HFF-Myc (cell line): ENCODE data around the gene TMUB1.

Experiments
- DNase-seq: peaks from one replicate; pipeline ENCODE4 v3.0.0-alpha.2; 2011; ENCODE audit warnings: low read depth; ENCODE audit errors: extremely low read depth
- H3K4me3 ChIP-seq: replicated peaks from 2 replicates; pipeline ENCODE4 v1.5.1; 2011; ENCODE audit warnings: low read depth, mild to moderate bottlenecking, control low read depth, low read length
- TF ChIP-seq, protein P1 (sequence below): IDR thresholded peaks from 2 replicates; pipeline ENCODE4 v1.5.1; 2012; ENCODE audit warnings: mild to moderate bottlenecking, low read depth, low read length, control low read depth; ENCODE audit errors: missing control alignments

TMUB1 gene, protein sequence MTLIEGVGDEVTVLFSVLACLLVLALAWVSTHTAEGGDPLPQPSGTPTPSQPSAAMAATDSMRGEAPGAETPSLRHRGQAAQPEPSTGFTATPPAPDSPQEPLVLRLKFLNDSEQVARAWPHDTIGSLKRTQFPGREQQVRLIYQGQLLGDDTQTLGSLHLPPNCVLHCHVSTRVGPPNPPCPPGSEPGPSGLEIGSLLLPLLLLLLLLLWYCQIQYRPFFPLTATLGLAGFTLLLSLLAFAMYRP

DNA sequence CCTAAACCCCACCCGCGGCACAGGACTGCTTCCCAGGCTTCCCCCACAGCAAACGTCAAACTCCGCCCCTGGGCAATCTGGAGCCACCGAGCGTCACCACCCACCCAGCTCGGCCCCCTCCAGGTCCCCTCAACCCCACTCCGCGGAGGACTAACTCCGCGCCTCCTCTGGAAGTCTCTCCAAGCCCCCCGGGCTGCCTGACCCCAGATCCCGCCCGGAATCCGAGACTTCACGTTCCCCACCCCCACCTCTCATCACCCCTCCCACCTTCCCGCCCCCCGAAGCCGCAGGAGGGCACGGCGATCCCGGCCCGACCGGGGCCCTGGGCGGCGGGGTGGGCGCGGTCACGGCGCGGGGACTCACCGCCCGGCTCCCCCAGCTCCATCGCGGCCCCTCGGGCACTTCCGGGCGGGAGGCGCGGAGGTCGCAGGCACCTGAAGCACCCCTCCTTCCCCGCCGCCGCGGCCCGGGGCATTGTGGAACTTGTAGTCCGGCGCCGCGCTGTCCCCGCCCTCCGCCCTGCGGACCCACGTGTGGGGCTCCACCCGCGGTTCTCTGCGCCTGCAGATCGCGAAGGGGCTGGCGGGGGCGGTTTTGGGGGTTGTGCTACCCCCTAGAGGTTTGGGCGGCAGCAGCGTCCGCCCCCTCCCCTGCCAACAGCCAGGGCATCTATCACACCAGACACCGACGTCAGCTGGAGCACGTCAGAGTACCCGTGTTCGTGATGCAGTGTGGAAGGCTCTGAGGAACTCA, at the start of gene TMUB1:
Gene TMUB1, minus strand, starts transcription at position 423 of the 753 bp plus-strand sequence. CDS start 930 bp downstream, outside the sequence.
- TF ChIP-seq, protein P1, sequence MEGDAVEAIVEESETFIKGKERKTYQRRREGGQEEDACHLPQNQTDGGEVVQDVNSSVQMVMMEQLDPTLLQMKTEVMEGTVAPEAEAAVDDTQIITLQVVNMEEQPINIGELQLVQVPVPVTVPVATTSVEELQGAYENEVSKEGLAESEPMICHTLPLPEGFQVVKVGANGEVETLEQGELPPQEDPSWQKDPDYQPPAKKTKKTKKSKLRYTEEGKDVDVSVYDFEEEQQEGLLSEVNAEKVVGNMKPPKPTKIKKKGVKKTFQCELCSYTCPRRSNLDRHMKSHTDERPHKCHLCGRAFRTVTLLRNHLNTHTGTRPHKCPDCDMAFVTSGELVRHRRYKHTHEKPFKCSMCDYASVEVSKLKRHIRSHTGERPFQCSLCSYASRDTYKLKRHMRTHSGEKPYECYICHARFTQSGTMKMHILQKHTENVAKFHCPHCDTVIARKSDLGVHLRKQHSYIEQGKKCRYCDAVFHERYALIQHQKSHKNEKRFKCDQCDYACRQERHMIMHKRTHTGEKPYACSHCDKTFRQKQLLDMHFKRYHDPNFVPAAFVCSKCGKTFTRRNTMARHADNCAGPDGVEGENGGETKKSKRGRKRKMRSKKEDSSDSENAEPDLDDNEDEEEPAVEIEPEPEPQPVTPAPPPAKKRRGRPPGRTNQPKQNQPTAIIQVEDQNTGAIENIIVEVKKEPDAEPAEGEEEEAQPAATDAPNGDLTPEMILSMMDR: no peak
- DNase-seq: no peak
- peak within 1 kb of the TSS; percentile 64 for H3K4me3 ChIP-seq

- no peak for DNase-seq
- TF ChIP-seq, protein P1: no peak
- no peak overlapping the region for H3K4me3 ChIP-seq
Observed at GRCh38 chr7:151132461-151133205, 49.3 kb upstream of the TMUB1 start.

GRCh38 chr7:151131592-151132293, 48.5 kb upstream of the TMUB1 start:
- no peak for DNase-seq
- H3K4me3 ChIP-seq: no peak overlapping the region
- TF ChIP-seq, protein P1: no peak

DNA sequence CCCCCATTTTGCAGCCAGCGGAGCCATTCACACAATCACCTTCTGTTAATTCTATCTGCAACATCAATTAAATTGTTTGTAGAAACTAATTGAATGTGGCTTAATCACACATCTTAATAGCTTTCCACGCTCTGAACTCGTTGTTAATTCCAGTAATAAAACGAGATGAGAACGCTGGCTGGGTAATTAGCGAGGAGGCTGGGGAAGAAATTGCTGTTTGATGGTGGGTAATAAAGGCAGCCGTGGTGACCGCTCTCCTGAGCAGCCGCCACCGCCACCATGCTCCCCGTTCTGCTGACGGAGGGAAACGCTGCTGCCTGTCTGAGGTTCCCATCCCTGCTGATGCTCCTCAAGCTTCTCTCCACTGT, 47.9 kb upstream of the TMUB1 start:
- DNase-seq: no peak
- no peak overlapping the region for H3K4me3 ChIP-seq
- TF ChIP-seq, protein P1: no peak

- DNase-seq: no peak
- TF ChIP-seq, protein P1: no peak
- H3K4me3 ChIP-seq: no peak overlapping the region
Observed at GRCh38 chr7:151130741-151131157, 47.5 kb upstream of the TMUB1 start.

GRCh38 chr7:151129960-151130591, 46.8 kb upstream of the TMUB1 start:
- H3K4me3 ChIP-seq: no peak overlapping the region
- DNase-seq: no peak
- TF ChIP-seq, protein P1: no peak
